MCF 10A (cell line): ENCODE results near the gene DGCR8. TPM values are rescaled to one million over a fixed set of nuclear protein-coding genes. Genes with fewer than 3 reads are reported as not detected.

Experiments used
- BruUV-seq: library from RNA; stranded (reverse); fragments of 400-500 nt; replicated peaks from 2 replicates; lab custom pipeline; 2021; lab: Mats Ljungman, UMichigan
- CTCF ChIA-PET: fragments of 300-600 bp; sonication (Branson Sonifier 250); formaldehyde crosslinking; extraction: SDS; loops from one replicate; lab custom pipeline; 2021; ENCODE audit warnings: antibody characterized with exemption, inconsistent platforms; lab: Yijun Ruan, JAX
- POLR2A ChIA-PET: fragments of 300-600, 350-650 bp; sonication (Branson Sonifier 250); formaldehyde crosslinking; extraction: SDS; loops from one replicate; lab custom pipeline; 2020; ENCODE audit warnings: antibody characterized with exemption, inconsistent platforms; lab: Yijun Ruan, JAX
- DNase-seq: peaks from one replicate; pipeline ENCODE4 v3.0.0-alpha.2; 2018; ENCODE audit not compliant: unreplicated experiment
- H3K27ac Mint-ChIP-seq: one replicate; pipeline ENCODE4 v1.8.0; 2022; ENCODE audit warnings: mild to moderate bottlenecking, low read depth, mixed read lengths; ENCODE audit not compliant: unreplicated experiment
- H3K27me3 Mint-ChIP-seq: one replicate; pipeline ENCODE4 v1.8.0; 2022; ENCODE audit warnings: mixed read lengths; ENCODE audit not compliant: insufficient read depth, unreplicated experiment
- H3K36me3 Mint-ChIP-seq: one replicate; pipeline ENCODE4 v1.8.0; 2022; ENCODE audit warnings: mild to moderate bottlenecking, moderate library complexity, mixed read lengths; ENCODE audit not compliant: insufficient read depth, unreplicated experiment
- H3K4me1 Mint-ChIP-seq: one replicate; pipeline ENCODE4 v1.8.0; 2022; ENCODE audit warnings: mixed read lengths; ENCODE audit not compliant: insufficient read depth, unreplicated experiment
- H3K4me3 Mint-ChIP-seq: one replicate; pipeline ENCODE4 v1.8.0; 2022; ENCODE audit warnings: mild to moderate bottlenecking, moderate library complexity, mixed read lengths; ENCODE audit not compliant: unreplicated experiment
- H3K9me3 Mint-ChIP-seq: one replicate; pipeline ENCODE4 v1.8.0; 2022; ENCODE audit warnings: mixed read lengths; ENCODE audit not compliant: unreplicated experiment
- intact Hi-C: fragments of 100-400 bp; cut with micrococcal nuclease; formaldehyde crosslinking; loops from 2 replicates; pipeline ENCODE4 v1.14.1; 2022
- total RNA-seq: library from RNA; stranded (reverse); gene quantifications from 2 replicates; pipeline ENCODE4 v1.2.3, GENCODE V29; 2022
- TF ChIP-seq, protein P1 (sequence below): fragments of 200-600 bp; IDR thresholded peaks from one replicate; pipeline ENCODE4 v1.8.0; 2022; ENCODE audit warnings: antibody characterized with exemption, mild to moderate bottlenecking; ENCODE audit not compliant: unreplicated experiment

The DGCR8 gene
- total RNA-seq, 1 experiment from 2014 or later = 40.8 TPM

DNA sequence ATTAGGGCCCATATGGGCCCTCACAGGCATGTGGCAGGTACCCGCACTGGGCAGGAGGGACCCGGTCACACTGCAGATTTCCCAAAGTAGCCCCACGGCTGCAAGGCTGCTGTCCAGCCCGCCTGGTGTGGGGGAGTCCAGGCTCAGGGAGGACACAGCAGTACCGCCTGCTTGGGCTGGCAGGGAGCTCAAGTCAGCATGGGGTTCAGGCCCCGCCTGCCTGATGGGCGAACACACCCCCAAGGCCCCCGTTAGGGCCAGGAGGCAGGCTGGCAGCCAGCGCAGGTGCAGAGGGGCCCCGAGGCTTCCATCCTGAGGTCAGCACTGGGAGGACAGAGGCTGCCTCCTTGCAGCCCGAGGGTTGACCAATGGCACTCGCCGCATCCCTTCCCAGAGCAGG, 57.1 kb downstream of the DGCR8 start:
- intact Hi-C loops = no loop called here
- Mint-ChIP-seq H3K4me1 (no peaks in the 10 kb centered on the region), H3K27me3 (no peaks in the 10 kb centered on the region), H3K27ac (peak overlapping the region; percentile 81), H3K36me3 (peaks cover 7% of the 10 kb centered on the region), H3K4me3 (no peak overlapping the region), H3K9me3 (no peaks in the 10 kb centered on the region)
- DNase-seq = no peak
- ChIA-PET CTCF (no interaction called here), POLR2A (no interaction called here)
- TF ChIP-seq, protein P1, sequence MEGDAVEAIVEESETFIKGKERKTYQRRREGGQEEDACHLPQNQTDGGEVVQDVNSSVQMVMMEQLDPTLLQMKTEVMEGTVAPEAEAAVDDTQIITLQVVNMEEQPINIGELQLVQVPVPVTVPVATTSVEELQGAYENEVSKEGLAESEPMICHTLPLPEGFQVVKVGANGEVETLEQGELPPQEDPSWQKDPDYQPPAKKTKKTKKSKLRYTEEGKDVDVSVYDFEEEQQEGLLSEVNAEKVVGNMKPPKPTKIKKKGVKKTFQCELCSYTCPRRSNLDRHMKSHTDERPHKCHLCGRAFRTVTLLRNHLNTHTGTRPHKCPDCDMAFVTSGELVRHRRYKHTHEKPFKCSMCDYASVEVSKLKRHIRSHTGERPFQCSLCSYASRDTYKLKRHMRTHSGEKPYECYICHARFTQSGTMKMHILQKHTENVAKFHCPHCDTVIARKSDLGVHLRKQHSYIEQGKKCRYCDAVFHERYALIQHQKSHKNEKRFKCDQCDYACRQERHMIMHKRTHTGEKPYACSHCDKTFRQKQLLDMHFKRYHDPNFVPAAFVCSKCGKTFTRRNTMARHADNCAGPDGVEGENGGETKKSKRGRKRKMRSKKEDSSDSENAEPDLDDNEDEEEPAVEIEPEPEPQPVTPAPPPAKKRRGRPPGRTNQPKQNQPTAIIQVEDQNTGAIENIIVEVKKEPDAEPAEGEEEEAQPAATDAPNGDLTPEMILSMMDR = no peak
- BruUV-seq = no TSS peak

DNA sequence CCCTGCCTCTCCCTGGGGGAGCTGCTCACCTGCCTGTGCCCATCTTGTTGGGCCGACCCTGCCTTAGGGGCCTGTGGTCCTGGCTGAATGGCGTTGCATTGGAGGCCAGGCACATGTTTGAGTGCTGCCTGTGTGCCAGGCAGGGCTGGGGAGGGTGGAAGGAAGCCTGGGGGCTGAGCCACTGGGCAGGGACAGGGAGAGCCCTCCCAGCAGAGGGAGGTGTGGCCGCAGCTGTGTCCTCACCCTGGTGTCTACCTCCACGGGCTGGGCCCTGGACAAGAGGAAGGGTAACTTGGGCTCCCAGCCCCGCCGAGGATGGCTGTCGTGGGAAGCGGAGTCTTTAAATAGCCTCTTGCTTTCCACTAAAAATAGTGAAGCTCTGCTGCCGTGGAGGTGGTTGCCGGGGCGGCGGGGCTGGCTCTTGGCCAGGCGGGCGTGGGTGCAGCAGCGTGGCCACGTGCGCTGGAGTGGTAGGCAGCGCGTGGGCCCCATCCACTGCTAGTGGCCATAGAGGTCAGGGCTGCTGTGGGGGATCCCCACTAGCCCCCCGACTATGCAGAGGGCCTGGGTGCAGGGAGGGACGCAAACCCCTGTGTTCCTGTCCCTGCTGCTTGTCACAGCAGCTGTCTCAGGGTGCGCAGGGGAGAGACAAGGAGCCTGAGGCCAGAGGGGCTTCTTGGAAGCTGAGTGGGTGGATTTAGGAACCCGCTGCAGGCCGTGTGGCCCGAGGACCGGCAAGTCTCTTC, 57.8 kb downstream of the DGCR8 start:
- no peak for DNase-seq
- Mint-ChIP-seq H3K9me3 (no peaks in the 10 kb centered on the region), H3K27me3 (no peaks in the 10 kb centered on the region), H3K36me3 (peaks cover 7% of the 10 kb centered on the region), H3K4me1 (no peaks in the 10 kb centered on the region), H3K27ac (peak overlapping the region; percentile 81), H3K4me3 (no peak overlapping the region)
- ChIA-PET CTCF (no interaction called here), POLR2A (no interaction called here)
- TF ChIP-seq, protein P1 = no peak
- no TSS peak for BruUV-seq
- intact Hi-C loops = no loop called here

DNA sequence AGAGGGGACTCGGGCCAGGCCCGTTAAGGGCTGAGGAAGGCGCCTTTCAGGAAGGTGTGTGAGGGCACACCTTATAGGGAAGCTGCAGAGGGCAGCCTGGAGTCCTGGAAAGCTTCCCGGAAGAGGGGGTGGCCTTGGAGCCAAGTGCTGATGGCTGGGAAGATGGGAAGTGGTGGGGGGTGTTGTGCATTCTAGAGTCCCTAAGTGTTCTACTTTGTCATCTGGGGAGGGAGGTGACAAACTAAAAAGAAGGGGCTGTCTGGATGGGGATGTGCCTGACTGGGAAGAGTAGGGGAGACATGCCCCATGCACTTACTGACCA, 58.3 kb downstream of the DGCR8 start:
- Mint-ChIP-seq H3K4me1 (no peaks in the 10 kb centered on the region), H3K9me3 (no peaks in the 10 kb centered on the region), H3K36me3 (peaks cover 7% of the 10 kb centered on the region), H3K4me3 (no peak overlapping the region), H3K27ac (no peak overlapping the region), H3K27me3 (no peaks in the 10 kb centered on the region)
- ChIA-PET POLR2A (no interaction called here), CTCF (no interaction called here)
- TF ChIP-seq, protein P1 = no peak
- DNase-seq = no peak
- BruUV-seq = no TSS peak
- intact Hi-C loops = no loop called here

DNA sequence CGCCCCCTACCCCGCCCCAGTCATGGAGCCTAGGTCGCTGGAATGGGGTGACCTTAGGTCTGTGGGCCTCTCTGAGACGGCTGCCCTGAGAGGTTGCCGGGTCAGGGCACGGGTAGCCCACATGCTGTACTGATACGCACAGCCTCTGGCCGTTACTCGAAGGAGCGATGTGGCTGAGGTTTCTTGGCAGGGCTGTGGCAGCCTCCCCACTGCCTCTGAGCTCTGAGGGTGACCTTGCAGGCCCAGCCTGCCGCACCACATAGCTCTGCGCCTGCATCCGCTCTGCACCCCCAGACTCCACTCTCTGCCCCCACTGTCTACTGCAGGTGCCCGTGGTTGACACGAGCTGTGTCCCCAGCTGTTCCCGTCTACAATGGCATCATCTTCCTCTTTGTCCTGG, 58.8 kb downstream of the DGCR8 start:
- DNase-seq = no peak
- intact Hi-C loops = no loop called here
- ChIA-PET CTCF (no interaction called here), POLR2A (no interaction called here)
- Mint-ChIP-seq H3K4me3 (no peak overlapping the region), H3K9me3 (no peaks in the 10 kb centered on the region), H3K27me3 (no peaks in the 10 kb centered on the region), H3K36me3 (peaks cover 7% of the 10 kb centered on the region), H3K4me1 (no peaks in the 10 kb centered on the region), H3K27ac (no peak overlapping the region)
- no TSS peak for BruUV-seq
- TF ChIP-seq, protein P1 = no peak
